ENCODE results near the gene TBL3.

Gene TBL3

GRCh38 chr16:2023092-2024031, 51.5 kb downstream of the TBL3 start:
- peak; percentile 52 for DNase-seq

DNA sequence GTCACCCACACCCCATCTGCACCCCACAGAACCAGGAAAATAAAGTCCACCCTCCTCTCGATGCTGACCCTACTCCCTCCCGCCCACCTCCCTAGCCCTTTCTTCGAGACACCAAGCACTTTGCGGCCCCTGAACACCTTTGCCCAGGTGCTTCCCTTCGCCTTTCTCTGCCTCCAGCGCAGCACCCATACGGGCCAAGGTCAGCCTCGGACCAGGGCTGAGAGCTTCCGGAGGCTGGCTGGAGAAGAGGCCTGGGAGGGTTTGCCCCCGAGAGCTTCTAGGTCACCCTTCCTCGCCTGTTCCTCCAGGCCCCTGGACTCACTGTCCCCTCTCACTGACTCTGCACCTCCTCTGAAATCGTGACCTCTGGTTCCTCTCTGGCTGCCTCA, 52.2 kb downstream of the TBL3 start:
- no peak for DNase-seq

DNA sequence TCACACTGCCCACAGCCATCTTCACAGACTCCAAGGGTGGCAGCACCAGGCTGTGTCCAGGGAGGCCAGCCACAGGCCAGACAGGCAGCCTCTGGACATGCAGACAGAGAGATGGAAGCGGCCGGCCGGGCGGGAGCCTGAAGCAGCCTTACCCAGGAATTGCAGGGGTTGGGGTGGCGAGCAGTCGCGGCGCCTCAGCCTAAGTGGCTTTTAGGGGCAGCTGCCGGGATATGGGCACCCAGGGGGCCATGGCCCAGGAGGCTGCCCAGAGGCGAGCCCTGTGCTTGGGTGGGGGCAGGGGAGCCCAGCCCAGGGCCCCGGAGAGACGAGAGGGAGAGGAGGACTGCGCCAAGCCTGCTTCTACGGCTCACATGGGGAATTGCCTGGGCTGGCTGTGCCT, 53.4 kb downstream of the TBL3 start:
- no peak for DNase-seq

- no peak for DNase-seq
Observed at GRCh38 chr16:2025878-2026460, 54.1 kb downstream of the TBL3 start.

GRCh38 chr16:2026461-2027023, 54.7 kb downstream of the TBL3 start, which contains the start of gene NHERF2:
Gene NHERF2 (plus strand): TSS chr16:2026902. CDS start chr16:2027006, 104 bp downstream.
- DNase-seq, result no peak

GRCh38 chr16:2027024-2028010, 55.5 kb downstream of the TBL3 start:
- DNase-seq, result no peak

DNA sequence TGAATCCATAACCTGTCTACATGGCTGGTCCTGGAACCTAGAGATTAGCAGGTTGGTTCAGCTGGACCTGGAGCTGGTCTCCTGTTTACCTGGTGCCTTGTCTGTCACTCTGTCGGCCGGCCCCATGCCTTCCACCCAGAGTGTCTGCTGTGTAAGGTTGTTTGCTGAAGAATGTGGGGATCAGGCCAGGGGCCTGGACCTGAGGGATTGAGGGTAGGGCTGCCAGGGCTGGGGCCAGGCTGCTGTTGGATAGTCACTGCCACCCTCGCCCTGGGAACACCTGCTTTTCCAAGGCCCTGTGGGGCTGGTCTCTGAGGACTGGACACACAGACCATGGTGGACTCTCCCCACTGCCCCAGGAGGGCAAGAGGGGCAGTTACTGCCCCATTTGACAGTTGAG, 56.3 kb downstream of the TBL3 start:
- no peak for DNase-seq

DNA sequence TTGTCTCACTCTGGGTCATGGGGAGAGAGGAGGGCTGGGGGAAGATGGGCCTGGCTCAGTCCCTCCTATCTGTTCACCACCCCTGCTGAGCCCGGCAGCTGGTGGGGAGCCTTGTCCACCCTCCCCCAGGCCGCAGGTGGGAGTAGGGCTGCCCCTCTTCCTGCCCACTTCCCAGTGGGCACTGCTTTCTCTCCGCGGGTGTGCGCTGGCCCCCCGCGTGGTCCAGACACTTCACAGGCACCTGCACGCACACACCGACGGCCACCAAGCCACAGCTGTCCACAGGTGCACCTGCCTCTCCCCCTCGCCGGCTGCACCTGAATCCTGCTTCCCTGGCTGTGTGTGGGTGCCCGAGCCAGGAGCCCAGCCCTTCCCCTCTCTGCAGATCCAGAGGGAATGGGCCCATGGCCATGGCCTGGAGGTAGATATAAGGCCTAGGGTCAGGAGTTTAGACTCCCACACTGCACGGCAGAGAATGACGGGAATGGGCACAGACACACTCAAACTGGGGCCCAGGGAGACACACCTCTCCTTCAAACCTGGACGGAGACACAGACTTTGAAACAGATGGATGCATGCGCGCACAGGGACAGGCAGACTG, 56.9 kb downstream of the TBL3 start:
- DNase-seq, result no peak

DNA sequence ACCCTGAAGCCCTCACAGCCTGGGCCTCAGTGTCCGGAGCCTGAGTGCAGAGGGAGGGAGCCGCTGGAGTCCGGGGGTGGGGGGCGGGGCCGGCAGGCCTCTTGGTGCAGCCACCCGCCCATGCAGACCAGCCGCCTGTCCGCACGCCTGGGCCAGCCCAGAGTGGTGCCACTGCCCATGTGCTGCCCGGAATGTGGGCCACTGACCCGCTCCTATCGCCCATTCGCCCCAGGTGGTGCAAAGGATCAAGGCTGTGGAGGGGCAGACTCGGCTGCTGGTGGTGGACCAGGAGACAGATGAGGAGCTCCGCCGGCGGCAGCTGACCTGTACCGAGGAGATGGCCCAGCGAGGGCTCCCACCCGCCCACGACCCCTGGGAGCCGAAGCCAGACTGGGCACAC, 57.5 kb downstream of the TBL3 start:
- DNase-seq, result no peak

DNA sequence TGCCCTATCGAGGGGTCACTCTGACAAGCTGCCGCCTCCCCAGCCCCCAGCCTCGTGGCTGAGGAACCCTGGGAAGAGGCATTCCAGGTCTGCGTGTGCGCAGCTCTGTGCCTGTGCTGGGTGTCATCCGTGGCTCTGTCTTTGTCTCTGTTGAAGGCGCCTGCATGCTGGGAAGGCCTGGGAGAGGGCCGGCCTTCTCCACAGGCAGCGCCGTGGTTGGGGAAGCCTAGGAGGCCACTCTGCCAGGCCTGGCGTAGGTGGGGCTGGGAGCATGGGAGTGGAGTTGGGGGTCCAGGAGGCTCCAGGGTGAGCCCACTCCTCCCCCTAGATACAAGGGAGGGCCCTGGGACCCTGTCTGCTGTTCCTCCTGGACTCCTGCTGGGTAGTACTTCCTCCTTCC, 58.2 kb downstream of the TBL3 start:
- no peak for DNase-seq

GRCh38 chr16:2031081-2031577, 59.3 kb downstream of the TBL3 start:
- no peak for DNase-seq

All from NCI-H748 treated with DMSO at 0.1 percent for 48 hours (cell line).